ENCODE data around the gene KRT3.

Gene KRT3

GRCh38 chr12:52789637-52790426, 6.1 kb downstream of the KRT3 start:
- H3K4me1 ChIP-seq, result no peaks in the 10 kb centered on the region
- DNase-seq, result no peak
- no peak for TF ChIP-seq CTCF (IDR thresholded peaks at IDR 0.05; ENCODE audit: low read depth, low read length)
- H3K9me3 ChIP-seq, result no peaks in the 10 kb centered on the region
- H3K36me3 ChIP-seq, result no peaks in the 10 kb centered on the region
- H3K27me3 ChIP-seq, result peaks cover 13% of the 10 kb centered on the region; the same call in 1 of the 2 replicates
- H3K4me3 ChIP-seq (ENCODE audit: low read depth, low read length), result no peak overlapping the region

GRCh38 chr12:52788876-52789636, 6.9 kb downstream of the KRT3 start:
- Histone ChIP-seq H3K9me3 (no peaks in the 10 kb centered on the region), H3K4me3 (ENCODE audit: low read depth, low read length) (no peak overlapping the region), H3K36me3 (no peaks in the 10 kb centered on the region), H3K4me1 (no peaks in the 10 kb centered on the region), H3K27me3 (peaks cover 17% of the 10 kb centered on the region; the same call in 1 of the 2 replicates)
- TF ChIP-seq CTCF (IDR thresholded peaks at IDR 0.05; ENCODE audit: low read depth, low read length), result no peak
- DNase-seq, result no peak

GRCh38 chr12:52788192-52788875, 7.6 kb downstream of the KRT3 start:
- Histone ChIP-seq H3K27me3 (peaks cover 22% of the 10 kb centered on the region), H3K4me1 (no peaks in the 10 kb centered on the region), H3K9me3 (no peaks in the 10 kb centered on the region), H3K4me3 (ENCODE audit: low read depth, low read length) (no peak overlapping the region), H3K36me3 (no peaks in the 10 kb centered on the region)
- no peak for DNase-seq
- no peak for TF ChIP-seq CTCF (IDR thresholded peaks at IDR 0.05; ENCODE audit: low read depth, low read length)

- Histone ChIP-seq H3K36me3 (no peaks in the 10 kb centered on the region), H3K4me3 (ENCODE audit: low read depth, low read length) (no peak overlapping the region), H3K9me3 (no peaks in the 10 kb centered on the region), H3K27me3 (peaks cover 23% of the 10 kb centered on the region), H3K4me1 (no peaks in the 10 kb centered on the region)
- TF ChIP-seq CTCF (IDR thresholded peaks at IDR 0.05; ENCODE audit: low read depth, low read length), result no peak
- DNase-seq, result no peak
These were observed 8.4 kb downstream of the KRT3 start for GRCh38 chr12:52787324-52788191.

- no peak for TF ChIP-seq CTCF (IDR thresholded peaks at IDR 0.05; ENCODE audit: low read depth, low read length)
- H3K4me1 ChIP-seq, result no peaks in the 10 kb centered on the region
These were observed 11.0 kb downstream of the KRT3 start for GRCh38 chr12:52784909-52785308.

More at GRCh38 chr12:52784909-52785308, 11.0 kb downstream of the KRT3 start:
- no peaks in the 10 kb centered on the region for H3K36me3 ChIP-seq
- no peaks in the 10 kb centered on the region for H3K9me3 ChIP-seq
- DNase-seq, result no peak
- H3K27me3 ChIP-seq, result peaks cover 19% of the 10 kb centered on the region
- no peak overlapping the region for H3K4me3 ChIP-seq (ENCODE audit: low read depth, low read length)
